Activated CD4-positive, CD25-positive, alpha-beta regulatory T cell treated with anti-CD3 and anti-CD28 coated beads, Interleukin-2, amount 50 U/mL, for 24 hours (primary cell): ENCODE measurements around the gene CHSY1.

Experiments used
- ATAC-seq, 2 donors: fragments of 150-1000 bp; cut with Tn5 transposase; one replicate each; pipeline ENCODE4 v1.10.0; 2021; ENCODE audit warnings: mild to moderate bottlenecking in 1 of 2, moderate library complexity in 1 of 2

CHSY1 gene

DNA sequence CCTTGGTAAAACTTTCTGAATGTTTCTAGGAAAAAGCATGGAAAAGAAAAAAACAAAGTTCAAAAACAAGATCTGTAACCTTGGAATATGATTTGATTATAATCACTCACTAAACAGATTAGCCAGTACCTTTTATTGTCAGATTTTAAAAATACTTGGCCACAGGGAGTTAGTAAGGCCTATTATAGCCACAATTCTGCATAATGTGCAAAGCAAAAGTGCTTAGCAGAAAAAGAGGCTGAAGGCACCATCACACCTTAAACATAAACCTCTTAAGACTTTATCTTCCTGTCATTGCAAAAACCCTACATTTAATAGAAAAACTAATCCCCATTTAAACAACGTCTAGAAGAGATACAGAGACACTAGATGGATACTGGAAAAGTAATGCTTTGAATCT lies 41.8 kb downstream of the CHSY1 start:
- no peak for ATAC-seq

DNA sequence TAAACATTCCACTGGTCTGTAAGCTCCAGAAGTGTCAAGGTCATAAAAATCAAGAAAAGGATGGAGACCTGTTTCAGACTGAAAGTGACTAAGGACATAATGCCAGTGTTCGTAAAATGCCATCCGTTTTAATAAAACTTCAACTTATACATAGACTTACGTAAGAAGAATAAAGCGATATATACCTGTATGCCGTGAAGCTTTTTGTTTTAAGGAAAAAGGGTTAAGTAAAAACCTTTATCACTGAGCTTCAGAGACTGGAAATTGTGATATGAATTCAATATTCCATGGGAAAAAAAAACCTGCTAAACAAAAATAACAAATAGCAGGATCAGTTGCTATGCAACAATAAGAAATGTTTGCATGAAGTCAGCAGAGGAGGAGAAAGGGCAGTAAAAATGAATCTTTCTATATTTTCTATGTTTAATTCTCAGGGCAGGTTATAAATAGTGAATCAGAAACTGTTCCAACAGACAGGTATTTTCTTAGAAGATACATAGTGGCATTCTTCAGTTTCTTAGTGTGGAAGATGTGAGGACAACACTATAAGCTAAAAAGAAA lies 42.5 kb downstream of the CHSY1 start:
- ATAC-seq: no peak

- ATAC-seq: no peak
These were observed 44.0 kb downstream of the CHSY1 start for GRCh38 chr15:101207867-101208288.

DNA sequence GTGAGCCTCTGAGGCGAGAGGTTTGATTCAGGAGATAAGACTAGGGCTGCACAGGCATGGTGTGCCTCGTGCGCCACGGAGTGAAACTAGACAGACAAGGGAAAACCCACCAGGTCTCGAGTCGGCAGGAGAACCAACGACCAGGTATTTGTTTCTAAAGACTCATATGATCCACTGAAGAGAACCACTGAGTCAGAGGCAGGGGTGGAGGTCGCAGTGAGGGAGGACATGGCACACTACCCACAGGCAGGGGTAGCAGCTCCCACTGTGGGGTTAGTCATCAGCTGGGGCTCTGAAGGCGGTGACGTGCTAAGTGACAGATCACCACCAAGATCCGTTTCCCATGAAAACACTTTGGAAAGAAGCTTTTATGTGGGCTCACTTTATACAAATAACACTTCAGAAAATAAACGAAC lies 45.7 kb downstream of the CHSY1 start:
- peak; percentile 91 to 93 for ATAC-seq

- ATAC-seq: peak; percentile 7 to 9
These were observed 46.9 kb downstream of the CHSY1 start for GRCh38 chr15:101204739-101205535.

DNA sequence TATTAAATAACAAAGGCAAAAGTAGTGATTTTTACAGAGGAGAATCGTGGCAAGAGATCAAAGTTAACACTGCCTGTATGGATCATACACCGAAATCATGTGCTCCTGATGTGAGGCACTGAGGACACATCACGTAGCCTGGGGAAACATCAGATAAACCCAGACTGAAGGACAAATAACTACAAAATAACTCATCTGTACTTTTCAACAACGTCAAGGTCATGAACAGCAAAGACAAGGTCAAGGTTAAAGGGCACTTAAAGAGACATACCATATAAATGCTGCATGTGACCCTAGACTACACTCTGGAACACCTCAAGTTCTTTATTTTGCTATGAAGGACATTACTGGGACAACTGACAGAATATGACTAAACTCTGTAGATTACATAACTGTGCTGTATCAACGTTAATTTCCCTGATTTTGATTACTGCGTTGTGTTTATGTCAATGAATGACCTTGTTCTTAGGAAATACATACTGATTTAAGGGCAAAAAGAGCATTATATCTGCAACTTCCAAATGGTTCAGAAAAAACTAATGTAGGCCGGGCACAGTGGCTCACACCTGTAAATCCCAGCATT lies 48.1 kb downstream of the CHSY1 start:
- ATAC-seq: no peak

DNA sequence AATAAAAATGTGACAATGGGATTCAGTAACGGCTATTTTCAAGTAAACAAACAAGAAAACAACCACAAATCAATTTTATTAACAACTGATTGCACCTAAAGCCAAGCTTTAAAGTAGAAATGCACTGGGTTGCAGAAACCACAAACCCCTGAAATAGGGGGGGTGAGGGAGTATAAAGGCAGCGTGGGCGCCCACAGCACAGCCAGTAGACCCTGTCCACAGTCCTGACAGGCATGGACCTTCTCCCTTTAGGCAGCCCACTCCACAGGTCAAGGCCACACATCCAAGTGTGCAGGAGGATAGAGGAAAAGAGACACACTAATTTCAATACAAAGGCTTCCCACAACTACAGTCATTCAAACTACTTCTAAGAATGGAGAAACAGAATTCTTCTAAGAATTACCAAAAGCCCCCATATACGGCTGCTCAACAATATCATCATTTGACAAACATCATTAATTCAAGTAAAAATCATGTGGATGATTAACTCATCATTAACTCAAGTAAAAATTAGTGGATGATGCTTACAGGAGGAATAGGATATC lies 48.7 kb downstream of the CHSY1 start:
- ATAC-seq: peak; percentile 2 to 5

DNA sequence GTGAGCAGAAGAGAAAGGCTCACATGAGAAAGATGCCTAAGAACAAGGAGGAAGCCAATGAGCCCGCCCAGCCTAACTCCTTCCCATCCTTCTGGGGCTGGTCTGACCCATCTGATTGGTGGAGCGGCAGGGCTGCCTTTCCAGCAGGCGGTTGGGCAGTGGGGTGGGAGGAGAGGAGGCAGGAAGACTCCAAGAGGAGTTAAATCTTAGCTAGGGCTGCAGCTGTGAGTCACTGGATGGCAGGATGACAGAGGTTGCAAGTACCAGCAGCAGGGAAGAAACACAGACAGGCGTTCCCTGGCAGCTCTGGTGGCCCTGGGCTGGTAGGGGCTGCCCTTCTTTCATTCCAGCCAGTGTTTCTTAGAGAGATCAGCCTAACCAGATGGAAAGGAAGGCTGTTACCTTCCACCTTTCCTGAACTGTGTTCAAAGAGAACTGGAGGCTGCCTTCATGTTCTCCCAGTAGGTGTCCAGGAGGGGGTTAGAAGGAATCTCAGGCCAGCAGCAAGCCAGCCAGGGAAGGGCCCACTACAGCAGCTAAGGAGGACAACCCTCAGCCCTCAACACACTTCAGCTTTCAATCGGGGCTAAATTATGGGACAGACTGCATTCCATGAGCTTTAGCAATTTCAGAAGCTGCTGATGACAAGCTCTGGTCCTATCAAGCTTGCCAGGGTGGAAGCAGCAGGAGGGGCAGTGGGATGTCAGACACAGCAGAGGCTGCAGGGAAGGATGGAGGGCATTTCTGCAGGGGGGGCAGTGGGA lies 50.3 kb downstream of the CHSY1 start:
- ATAC-seq: no peak

DNA sequence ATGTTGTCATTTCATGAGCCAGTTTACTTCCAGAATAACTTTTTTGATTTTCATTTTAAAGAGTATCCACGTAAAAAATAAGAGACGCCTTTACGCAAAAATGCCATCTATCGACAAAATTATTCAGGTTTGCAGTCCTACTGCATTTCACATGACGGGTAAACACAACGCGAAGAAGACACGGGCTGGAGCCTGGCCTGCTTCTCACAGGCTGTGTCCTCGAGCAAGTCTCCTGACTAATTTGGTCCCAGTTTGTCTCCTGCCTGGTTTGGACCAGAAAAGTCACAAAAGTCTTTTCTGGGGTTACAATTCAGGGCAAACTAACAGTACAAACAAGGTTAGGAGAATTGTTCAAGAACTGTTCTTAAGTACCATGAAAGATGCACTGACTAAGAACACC lies 51.7 kb downstream of the CHSY1 start:
- no peak for ATAC-seq

GRCh38 chr15:101198800-101199199 lies 53.0 kb downstream of the CHSY1 start:
- no peak for ATAC-seq

DNA sequence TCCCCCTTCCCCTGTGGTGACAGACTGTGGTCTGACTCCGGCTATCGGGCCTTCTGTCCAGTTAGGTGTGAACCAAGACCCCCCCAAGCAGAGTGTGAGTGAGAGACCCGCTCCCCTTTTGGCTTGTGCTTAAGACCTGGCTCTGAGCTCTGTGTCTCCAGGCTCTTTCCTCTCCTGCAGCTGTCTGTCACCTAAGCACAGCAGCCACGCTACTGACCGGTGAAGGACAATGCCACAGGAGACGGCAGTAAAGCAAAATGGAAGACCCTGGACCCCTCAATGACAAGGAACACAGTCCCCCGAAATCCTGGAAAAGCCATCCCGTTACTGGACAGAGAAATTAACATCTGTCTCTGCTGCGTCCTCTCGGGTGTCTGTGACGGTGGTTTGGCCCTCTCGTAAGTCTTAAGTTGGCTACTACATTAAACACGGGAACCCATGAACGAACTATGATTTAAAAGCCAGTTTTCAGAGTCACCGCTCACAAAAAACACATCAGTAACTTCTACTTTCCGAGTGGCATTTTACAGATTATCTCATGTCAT lies 53.7 kb downstream of the CHSY1 start:
- no peak for ATAC-seq

- no peak for ATAC-seq
These were observed 57.2 kb downstream of the CHSY1 start for GRCh38 chr15:101194546-101195125.

DNA sequence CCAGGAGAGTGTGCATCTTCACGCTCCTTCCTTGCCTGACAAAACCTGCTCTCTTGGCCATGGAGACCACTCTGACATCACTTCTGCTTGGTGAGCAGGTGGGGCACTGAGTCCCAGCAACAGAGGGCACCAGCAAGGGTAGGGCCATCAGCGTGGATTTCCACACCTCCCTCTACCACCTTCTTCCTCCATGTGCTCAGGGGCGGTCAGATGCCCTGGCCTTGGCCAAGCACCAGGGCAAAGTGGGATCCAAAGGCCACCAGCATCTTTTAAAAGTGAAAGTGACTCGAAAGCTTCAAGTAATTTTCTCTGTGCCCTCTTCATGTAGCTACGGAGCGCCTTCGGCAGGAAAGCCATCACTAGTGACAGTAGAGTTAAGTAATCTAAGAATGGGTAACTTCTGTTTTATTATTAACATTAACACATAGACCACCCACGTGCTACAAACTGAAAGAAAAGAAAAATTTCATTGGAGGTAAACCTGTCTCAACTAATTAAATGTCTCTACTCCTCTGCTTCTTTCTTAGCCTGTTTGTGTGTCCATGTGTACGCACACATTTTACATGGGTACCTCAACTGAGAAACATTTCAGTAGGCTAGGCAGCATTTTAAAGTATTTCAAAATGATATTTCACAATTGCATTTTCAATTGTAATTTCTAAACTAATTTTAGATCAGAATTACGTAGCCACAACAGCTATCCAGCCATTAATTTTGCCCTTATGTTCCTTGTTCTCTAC lies 57.9 kb downstream of the CHSY1 start:
- ATAC-seq: no peak

DNA sequence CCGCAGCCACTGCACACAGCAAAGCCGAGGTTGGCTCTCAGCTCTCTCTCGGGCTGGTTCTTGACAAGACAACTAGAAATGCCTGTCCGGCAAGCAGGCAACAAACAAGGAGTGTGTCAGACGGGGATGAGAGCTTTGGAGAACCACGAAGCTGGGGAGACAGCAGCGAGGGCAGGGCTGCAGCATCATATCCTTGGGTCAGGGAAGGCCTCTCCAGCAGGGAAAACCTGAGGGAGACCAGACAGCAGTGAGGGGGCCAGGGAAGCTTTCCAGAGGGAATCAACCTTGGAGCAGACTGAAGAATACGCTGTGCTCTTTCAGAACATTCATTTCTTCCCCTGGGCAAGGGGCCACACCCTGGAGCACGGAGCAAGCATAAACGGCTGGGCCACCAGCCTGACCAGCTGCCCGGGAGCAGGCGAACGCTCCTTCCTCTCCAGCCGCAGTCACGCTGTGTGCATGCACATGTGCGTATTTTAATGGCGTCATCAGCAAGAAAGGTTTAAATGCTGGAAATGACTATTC lies 58.7 kb downstream of the CHSY1 start:
- ATAC-seq: no peak

- ATAC-seq: peak; percentile 29 to 36
These were observed 59.8 kb downstream of the CHSY1 start for GRCh38 chr15:101192081-101192480.

GRCh38 chr15:101191242-101191641 lies 60.6 kb downstream of the CHSY1 start:
- peak; percentile 16 to 36 for ATAC-seq

DNA sequence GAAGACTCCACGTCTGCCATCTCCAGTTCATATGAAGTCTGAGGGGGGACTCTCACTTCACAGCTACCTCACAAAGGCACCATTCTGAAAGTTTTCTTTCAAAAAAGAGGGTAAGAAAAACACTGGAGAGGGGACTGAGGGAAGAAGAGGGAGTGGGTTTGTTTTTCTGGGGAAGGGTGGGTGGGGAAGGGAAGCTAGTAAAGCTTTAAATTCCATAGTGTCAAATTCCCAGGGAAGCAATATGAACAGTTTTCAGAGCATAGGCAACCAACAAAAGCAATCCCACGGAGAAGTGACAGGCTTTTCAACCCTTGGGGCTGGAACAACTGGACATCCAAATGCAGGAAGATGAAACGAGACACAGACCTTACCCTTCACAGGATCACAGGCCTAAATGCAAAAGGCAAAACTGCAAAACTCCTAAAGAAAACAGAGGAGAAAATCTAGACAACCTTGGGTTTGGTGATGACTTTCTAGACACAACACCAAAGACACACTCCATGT lies 61.7 kb downstream of the CHSY1 start:
- no peak for ATAC-seq

DNA sequence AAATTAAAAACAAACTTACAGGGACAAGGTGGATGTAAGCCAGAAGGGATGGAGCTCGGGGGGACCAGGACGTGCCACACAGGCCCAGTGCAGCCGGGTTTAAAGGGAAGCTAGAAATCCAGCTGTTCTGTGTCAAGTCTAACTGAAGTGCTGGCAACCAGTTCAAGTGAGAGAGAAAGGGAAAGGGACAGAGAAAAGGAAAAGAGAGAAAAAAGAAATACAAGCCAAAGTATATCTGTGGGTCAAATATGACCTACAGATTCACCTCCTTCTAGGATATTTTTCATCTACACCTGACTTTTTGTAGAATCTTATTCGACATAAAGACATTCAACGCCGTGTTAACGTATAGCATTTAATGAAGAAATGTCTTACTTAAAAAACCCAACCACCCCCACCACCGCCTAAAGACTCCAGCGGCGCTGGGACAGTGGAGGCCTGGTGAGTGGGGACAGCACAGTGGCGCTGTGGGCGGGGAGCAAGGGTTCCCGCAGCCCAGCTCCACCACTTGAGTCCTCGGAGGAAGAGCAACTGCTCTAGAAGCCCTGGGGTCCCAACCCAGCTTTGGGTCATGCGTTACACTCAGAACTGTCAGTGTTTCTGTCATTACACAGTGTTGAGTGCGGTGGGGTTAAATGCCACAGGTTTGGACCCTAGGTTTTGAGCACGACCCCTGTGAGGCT lies 62.3 kb downstream of the CHSY1 start:
- no peak for ATAC-seq

DNA sequence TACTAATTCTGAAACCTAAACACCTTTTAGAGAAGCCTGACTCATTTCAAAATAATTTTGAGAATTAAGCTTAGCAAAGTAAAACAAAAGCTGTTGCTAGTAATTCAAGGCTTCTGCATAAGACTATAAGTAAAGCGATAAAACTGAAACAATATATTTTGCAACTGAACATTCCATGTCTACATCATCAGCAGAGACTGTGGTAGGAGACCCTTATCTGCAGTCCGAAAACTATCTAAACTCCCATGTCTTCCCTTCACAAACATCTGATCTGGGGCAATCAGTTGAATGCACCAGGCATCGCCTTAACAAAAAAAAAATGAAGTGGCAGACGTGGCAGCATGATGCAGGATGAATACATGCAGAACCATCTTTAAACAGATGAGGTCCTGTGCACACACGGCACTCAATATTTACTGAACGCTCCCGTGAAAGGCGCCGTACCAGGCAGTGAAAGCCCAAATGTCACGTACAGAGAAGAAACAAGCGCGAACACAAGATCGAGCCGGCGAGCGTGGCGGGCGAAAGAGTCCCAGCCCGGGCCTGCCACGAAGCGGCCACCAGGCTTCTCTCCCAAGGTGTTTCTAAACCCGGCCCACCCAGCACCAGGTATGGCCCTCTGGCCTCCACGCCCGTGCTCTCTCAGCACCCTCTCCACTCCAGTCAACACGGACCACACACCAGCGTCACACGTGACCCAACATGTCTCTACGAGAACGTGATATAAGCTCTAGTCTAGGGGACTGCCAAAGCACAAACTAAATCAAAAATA lies 63.0 kb downstream of the CHSY1 start:
- ATAC-seq: peak; percentile 76 to 78
